ENCODE results near the gene MED27. TPM values are rescaled to one million over a fixed set of nuclear protein-coding genes. Genes with fewer than 3 reads are reported as not detected.

Gene MED27
- polyA plus RNA-seq, 1 experiment = 36.9 TPM

DNA sequence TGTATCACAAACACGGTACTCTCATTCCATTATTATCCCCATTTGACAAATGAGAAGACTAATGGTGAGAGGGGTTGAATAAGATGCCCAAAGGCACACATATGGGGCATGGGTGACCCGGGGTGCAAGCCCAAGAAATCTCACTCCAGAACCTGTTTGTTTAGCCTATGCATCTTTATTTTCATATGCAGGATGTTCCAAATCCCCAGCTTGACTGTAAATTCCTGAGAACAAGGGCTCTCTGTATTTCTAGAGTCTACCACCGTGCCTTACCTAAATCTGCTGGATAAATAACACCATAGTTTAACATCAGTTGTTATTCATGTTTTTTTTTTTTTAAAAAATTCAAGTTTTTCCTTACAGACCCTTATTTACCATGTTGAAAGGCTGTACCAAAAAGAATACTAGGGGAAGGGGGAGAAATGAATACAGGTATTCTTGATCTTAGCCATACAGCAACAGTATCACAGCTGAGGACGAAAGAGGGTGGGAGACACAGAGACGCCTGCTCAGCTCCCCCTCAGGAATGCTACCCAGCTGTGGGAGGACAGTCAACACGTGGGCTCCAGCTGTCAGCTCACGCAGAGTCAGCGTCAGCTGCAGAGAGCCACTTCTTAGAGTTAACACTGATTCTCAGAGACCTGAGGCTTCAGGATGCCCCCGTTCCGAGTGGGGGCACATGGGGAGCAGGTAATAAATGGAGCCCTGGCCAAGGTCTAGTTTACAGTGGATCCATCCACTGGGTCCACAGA lies 86.6 kb downstream of the MED27 start:
- Histone ChIP-seq H3K36me3 (ENCODE audit: control insufficient read depth, insufficient read depth, low read length) (no peaks in the 10 kb centered on the region), H3K27me3 (ENCODE audit: control insufficient read depth, insufficient read depth, low read length) (no peaks in the 10 kb centered on the region), H3K4me3 (ENCODE audit: low read depth, low read length) (no peak overlapping the region)
- TF ChIP-seq, protein P1, sequence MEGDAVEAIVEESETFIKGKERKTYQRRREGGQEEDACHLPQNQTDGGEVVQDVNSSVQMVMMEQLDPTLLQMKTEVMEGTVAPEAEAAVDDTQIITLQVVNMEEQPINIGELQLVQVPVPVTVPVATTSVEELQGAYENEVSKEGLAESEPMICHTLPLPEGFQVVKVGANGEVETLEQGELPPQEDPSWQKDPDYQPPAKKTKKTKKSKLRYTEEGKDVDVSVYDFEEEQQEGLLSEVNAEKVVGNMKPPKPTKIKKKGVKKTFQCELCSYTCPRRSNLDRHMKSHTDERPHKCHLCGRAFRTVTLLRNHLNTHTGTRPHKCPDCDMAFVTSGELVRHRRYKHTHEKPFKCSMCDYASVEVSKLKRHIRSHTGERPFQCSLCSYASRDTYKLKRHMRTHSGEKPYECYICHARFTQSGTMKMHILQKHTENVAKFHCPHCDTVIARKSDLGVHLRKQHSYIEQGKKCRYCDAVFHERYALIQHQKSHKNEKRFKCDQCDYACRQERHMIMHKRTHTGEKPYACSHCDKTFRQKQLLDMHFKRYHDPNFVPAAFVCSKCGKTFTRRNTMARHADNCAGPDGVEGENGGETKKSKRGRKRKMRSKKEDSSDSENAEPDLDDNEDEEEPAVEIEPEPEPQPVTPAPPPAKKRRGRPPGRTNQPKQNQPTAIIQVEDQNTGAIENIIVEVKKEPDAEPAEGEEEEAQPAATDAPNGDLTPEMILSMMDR (IDR thresholded peaks at IDR 0.05; ENCODE audit: insufficient read depth, low read depth, low read length) = no peak
- DNase-seq (ENCODE audit: low read depth) = no peak
- POLR2A ChIA-PET = no interaction called here
- CTCF ChIA-PET = interaction anchor here (1.0 kb wide), 1 partner anchor 177 kb away, joined by 3 read pairs; no protein-coding TSS in a partner anchor

DNA sequence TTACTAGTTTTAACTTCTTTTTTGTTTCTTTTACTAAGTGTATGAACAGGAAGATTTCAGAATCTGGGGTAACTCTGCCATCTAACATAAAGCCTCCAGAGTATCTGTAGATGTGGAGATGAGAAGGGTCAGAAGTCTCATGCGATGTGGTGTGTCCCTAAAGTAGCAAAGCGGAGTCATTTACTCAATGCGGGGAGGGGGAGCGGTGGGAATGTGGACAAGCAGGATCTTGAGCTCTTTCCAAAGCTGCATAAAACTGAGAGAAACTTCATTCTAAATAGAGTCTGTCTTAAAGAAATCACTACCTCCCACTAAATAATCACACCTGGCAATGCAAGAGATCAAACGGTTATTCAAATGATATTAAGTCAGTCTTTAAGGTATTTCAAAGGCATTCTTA lies 92.4 kb downstream of the MED27 start:
- Histone ChIP-seq H3K27me3 (ENCODE audit: control insufficient read depth, insufficient read depth, low read length) (no peaks in the 10 kb centered on the region), H3K36me3 (ENCODE audit: control insufficient read depth, insufficient read depth, low read length) (no peaks in the 10 kb centered on the region), H3K4me3 (ENCODE audit: low read depth, low read length) (no peak overlapping the region)
- POLR2A ChIA-PET = no interaction called here
- CTCF ChIA-PET = interaction anchor here (1.2 kb wide), 1 partner anchor 9 kb away, joined by 3 read pairs; no protein-coding TSS in a partner anchor
- no peak for DNase-seq (ENCODE audit: low read depth)
- TF ChIP-seq, protein P1 (IDR thresholded peaks at IDR 0.05; ENCODE audit: insufficient read depth, low read depth, low read length) = no peak

DNA sequence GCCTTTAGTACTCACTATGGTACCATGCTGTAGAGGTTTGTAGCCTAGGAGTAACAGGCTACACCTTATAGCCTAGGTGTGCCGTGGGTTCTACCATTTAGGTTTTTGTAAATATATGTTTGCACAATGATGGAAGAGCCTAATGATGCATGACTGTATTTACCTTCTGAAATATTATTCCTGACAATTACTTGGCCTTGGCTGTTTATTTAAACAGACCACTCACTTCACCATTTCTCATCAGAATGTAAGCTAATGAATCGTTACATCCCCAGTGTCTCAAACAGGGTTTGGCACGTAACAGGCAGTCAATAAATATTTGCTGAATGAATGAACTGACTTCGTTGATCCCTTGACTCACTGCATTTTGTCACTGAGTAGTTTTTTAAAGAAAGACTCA lies 93.1 kb downstream of the MED27 start:
- CTCF ChIA-PET = no interaction called here
- Histone ChIP-seq H3K4me3 (ENCODE audit: low read depth, low read length) (no peak overlapping the region), H3K36me3 (ENCODE audit: control insufficient read depth, insufficient read depth, low read length) (no peaks in the 10 kb centered on the region), H3K27me3 (ENCODE audit: control insufficient read depth, insufficient read depth, low read length) (no peaks in the 10 kb centered on the region)
- TF ChIP-seq, protein P1 (IDR thresholded peaks at IDR 0.05; ENCODE audit: insufficient read depth, low read depth, low read length) = no peak
- POLR2A ChIA-PET = no interaction called here
- DNase-seq (ENCODE audit: low read depth) = no peak

DNA sequence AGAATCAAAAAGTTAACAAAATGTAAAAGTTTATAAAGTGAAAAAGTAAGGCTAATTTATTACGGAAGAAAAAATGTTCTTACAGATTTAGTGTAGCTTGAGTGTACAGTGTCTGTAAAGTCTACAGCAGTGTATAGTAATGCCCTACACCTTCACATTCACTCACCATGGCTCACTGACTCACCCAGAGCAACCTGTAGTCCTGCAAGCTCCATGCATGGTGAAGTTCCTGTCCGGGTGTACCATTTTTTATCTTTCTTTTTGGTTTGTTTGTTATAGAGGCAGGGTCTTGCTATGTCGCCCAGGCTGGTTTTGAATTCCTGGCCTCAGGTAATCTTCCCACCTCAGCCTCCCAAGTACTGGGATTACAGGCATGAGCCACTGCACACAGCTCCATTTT lies 93.6 kb downstream of the MED27 start:
- Histone ChIP-seq H3K4me3 (ENCODE audit: low read depth, low read length) (no peak overlapping the region), H3K27me3 (ENCODE audit: control insufficient read depth, insufficient read depth, low read length) (no peaks in the 10 kb centered on the region), H3K36me3 (ENCODE audit: control insufficient read depth, insufficient read depth, low read length) (no peaks in the 10 kb centered on the region)
- TF ChIP-seq, protein P1 (IDR thresholded peaks at IDR 0.05; ENCODE audit: insufficient read depth, low read depth, low read length) = no peak
- no peak for DNase-seq (ENCODE audit: low read depth)
- ChIA-PET CTCF (interaction anchor here (1.0 kb wide), 1 partner anchor 75 kb away, joined by 3 read pairs; no protein-coding TSS in a partner anchor), POLR2A (no interaction called here)

DNA sequence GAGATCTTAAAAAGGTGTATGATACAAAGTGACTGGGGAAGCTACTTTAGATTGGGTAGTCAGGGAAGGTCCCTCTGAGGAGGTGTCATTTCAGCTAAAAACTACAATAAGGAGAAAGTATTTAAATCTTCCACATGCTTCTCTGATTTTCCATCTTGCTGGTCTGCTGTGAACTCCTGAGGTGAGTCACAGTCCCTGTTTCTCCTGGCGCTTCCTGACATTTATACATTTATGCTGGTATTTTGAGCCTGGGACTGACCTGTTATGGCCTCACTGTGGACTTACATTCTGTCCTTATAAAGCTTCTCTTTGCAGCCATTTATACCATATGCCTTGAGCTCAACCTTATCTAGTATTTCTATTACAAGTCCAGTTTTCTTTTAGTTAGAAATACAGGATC lies 95.1 kb downstream of the MED27 start:
- Histone ChIP-seq H3K4me3 (ENCODE audit: low read depth, low read length) (no peak overlapping the region), H3K36me3 (ENCODE audit: control insufficient read depth, insufficient read depth, low read length) (no peaks in the 10 kb centered on the region), H3K27me3 (ENCODE audit: control insufficient read depth, insufficient read depth, low read length) (no peaks in the 10 kb centered on the region)
- DNase-seq (ENCODE audit: low read depth) = no peak
- CTCF ChIA-PET = interaction anchor here (1.1 kb wide), 1 partner anchor 58 kb away, joined by 3 read pairs; no protein-coding TSS in a partner anchor
- TF ChIP-seq, protein P1 (IDR thresholded peaks at IDR 0.05; ENCODE audit: insufficient read depth, low read depth, low read length) = no peak
- POLR2A ChIA-PET = no interaction called here
